Lower lobe of right lung (tissue), 2 donors: ENCODE results near the gene LRP1B. TPM values are rescaled to one million over a fixed set of nuclear protein-coding genes. Genes with fewer than 3 reads are reported as not detected.

ENCODE experiments used
- ATAC-seq, 2 donors: fragments of 200-7000 bp; cut with Tn5 transposase; one replicate each; pipeline ENCODE4 v1.9.1; 2020 to 2022; ENCODE audit warnings: mild to moderate bottlenecking in 2 of 2, moderate library complexity in 2 of 2
- DNase-seq: peaks from one replicate; pipeline ENCODE4 v3.0.0-alpha.2; 2020
- H3K27ac ChIP-seq: fragments of 200-600 bp; one replicate; pipeline ENCODE4 v1.8.0; 2022
- H3K27me3 ChIP-seq: fragments of 200-600 bp; one replicate; pipeline ENCODE4 v1.8.0; 2022; ENCODE audit warnings: low read depth
- H3K36me3 ChIP-seq: fragments of 200-600 bp; one replicate; pipeline ENCODE4 v1.8.0; 2022; ENCODE audit warnings: mild to moderate bottlenecking
- H3K4me1 ChIP-seq: fragments of 200-600 bp; one replicate; pipeline ENCODE4 v1.8.0; 2022
- H3K4me3 ChIP-seq: fragments of 200-600 bp; one replicate; pipeline ENCODE4 v1.8.0; 2022; ENCODE audit warnings: mild to moderate bottlenecking
- H3K9me3 ChIP-seq: fragments of 200-600 bp; one replicate; pipeline ENCODE4 v1.8.0; 2022
- intact Hi-C: fragments of 100-400 bp; cut with DNase I; formaldehyde crosslinking; loops from one replicate; pipeline ENCODE4 v1.11.0; 2022
- total RNA-seq: library from RNA; stranded (reverse); fragmentation: NEBNext Ultra II Directional; extraction: Animal tissue kit (Norgen Biotek cat#: 25700); gene quantifications from one replicate; pipeline ENCODE4 v1.2.1, GENCODE V29; 2021
- TF ChIP-seq, protein P1 (sequence below): fragments of 200-600 bp; IDR thresholded peaks from one replicate; pipeline ENCODE4 v1.8.0; 2022; ENCODE audit warnings: antibody characterized with exemption, mild to moderate bottlenecking
- donor health status: DM: no; HTN: yes; CAD: no; lungs with severe emphysema.

Gene LRP1B
- total RNA-seq, 1 donor from 2014 or later: 0.09 TPM

GRCh38 chr2:140498360-140498759 is 1632.5 kb downstream of the LRP1B start:
- ATAC-seq (no peak), DNase-seq (no peak)
- Histone ChIP-seq H3K4me1 (no peaks in the 10 kb centered on the region), H3K27me3 (no peaks in the 10 kb centered on the region), H3K36me3 (no peaks in the 10 kb centered on the region), H3K4me3 (no peak overlapping the region), H3K9me3 (no peaks in the 10 kb centered on the region), H3K27ac (no peak overlapping the region)
- intact Hi-C loops: no loop called here
- TF ChIP-seq, protein P1, sequence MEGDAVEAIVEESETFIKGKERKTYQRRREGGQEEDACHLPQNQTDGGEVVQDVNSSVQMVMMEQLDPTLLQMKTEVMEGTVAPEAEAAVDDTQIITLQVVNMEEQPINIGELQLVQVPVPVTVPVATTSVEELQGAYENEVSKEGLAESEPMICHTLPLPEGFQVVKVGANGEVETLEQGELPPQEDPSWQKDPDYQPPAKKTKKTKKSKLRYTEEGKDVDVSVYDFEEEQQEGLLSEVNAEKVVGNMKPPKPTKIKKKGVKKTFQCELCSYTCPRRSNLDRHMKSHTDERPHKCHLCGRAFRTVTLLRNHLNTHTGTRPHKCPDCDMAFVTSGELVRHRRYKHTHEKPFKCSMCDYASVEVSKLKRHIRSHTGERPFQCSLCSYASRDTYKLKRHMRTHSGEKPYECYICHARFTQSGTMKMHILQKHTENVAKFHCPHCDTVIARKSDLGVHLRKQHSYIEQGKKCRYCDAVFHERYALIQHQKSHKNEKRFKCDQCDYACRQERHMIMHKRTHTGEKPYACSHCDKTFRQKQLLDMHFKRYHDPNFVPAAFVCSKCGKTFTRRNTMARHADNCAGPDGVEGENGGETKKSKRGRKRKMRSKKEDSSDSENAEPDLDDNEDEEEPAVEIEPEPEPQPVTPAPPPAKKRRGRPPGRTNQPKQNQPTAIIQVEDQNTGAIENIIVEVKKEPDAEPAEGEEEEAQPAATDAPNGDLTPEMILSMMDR: no peak

DNA sequence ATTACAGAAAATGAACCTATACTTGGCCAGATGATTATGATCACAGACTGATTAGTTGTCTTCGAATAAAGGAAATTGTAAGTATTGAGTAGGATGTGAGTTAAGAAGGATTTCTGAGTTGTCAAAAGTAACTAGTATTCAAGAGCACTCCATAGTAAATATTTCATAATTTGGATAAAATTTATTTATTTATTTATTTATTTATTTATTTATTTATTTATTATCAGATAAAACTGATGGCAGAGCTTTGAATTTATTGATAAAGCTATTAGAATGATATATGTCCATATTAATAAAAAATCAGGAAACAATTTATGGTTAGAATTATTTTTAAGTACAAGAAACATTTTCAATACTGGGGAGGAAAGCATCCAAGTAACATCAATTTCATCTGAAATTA is 1634.1 kb downstream of the LRP1B start:
- no peak for ATAC-seq
- intact Hi-C loops: no loop called here
- Histone ChIP-seq H3K9me3 (no peaks in the 10 kb centered on the region), H3K27me3 (no peaks in the 10 kb centered on the region), H3K4me1 (no peaks in the 10 kb centered on the region), H3K4me3 (no peak overlapping the region), H3K27ac (no peak overlapping the region), H3K36me3 (no peaks in the 10 kb centered on the region)
- TF ChIP-seq, protein P1: no peak
- DNase-seq: no peak

DNA sequence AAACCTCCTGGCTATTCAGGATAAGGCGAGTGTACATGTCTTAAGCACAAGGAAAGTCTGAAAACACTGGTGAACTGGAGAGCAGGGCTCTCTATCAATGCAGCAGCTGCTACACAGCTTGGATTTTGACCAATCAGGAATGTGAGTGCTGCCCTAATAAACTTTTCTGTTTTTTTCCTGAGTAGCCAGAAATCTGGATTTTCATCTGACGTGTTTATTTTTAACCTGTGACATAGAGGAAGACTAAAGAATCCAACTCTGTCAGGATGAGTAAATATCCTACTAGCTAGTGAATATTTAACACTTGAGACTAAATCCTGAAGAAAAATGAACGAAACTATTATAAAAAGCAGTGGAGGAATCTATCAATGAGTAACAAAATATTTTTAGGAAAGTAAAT is 1638.9 kb downstream of the LRP1B start:
- no peaks in the 10 kb centered on the region for H3K4me1 ChIP-seq
- TF ChIP-seq, protein P1: no peak
- H3K27ac ChIP-seq: no peak overlapping the region
- H3K4me3 ChIP-seq: no peak overlapping the region
- no peaks in the 10 kb centered on the region for H3K27me3 ChIP-seq
- DNase-seq (no peak), ATAC-seq (no peak)
- H3K9me3 ChIP-seq: no peaks in the 10 kb centered on the region
- intact Hi-C loops: no loop called here
- no peaks in the 10 kb centered on the region for H3K36me3 ChIP-seq

GRCh38 chr2:140489193-140489592 is 1641.6 kb downstream of the LRP1B start:
- TF ChIP-seq, protein P1: no peak
- no peaks in the 10 kb centered on the region for H3K9me3 ChIP-seq
- no peak overlapping the region for H3K27ac ChIP-seq
- no peaks in the 10 kb centered on the region for H3K27me3 ChIP-seq
- no peaks in the 10 kb centered on the region for H3K36me3 ChIP-seq
- no peaks in the 10 kb centered on the region for H3K4me1 ChIP-seq
- no peak overlapping the region for H3K4me3 ChIP-seq
- ATAC-seq: no peak
- intact Hi-C loops: no loop called here
- DNase-seq: no peak

GRCh38 chr2:140481136-140481535 is 1649.7 kb downstream of the LRP1B start:
- no peak for ATAC-seq
- intact Hi-C loops: no loop called here

More at GRCh38 chr2:140481136-140481535, 1649.7 kb downstream of the LRP1B start:
- Histone ChIP-seq H3K36me3 (no peaks in the 10 kb centered on the region), H3K27me3 (no peaks in the 10 kb centered on the region), H3K9me3 (no peaks in the 10 kb centered on the region), H3K27ac (no peak overlapping the region), H3K4me1 (no peaks in the 10 kb centered on the region), H3K4me3 (no peak overlapping the region)
- DNase-seq: no peak
- TF ChIP-seq, protein P1: no peak
